WTC11 (cell line): ENCODE measurements around the gene ARHGAP25. TPM values are rescaled to one million over a fixed set of nuclear protein-coding genes. Genes with fewer than 3 reads are reported as not detected.

Experiments
- ATAC-seq: fragments of 200-7000 bp; cut with Tn5 transposase; 2 replicates; pipeline ENCODE4 v1.10.0; 2021; ENCODE audit warnings: mild to moderate bottlenecking, moderate library complexity
- CTCF ChIA-PET: fragments of 300-600 bp; sonication (Branson Sonifier 250); formaldehyde crosslinking; loops from one replicate; lab custom pipeline; 2021; ENCODE audit warnings: antibody characterized with exemption; lab: Charles Lee
- POLR2A ChIA-PET: fragments of 350-600 bp; sonication (Branson Sonifier 250); formaldehyde crosslinking; loops from one replicate; lab custom pipeline; 2021; ENCODE audit warnings: antibody characterized with exemption; lab: Charles Lee
- DNase-seq: peaks from one replicate; pipeline ENCODE4 v3.0.0; 2021; ENCODE audit warnings: low spot score
- H3K27ac Mint-ChIP-seq: 2 replicates; pipeline ENCODE4 v1.8.0; 2021; ENCODE audit warnings: mixed read lengths
- H3K27me3 Mint-ChIP-seq: 2 replicates; pipeline ENCODE4 v1.8.0; 2021; ENCODE audit warnings: low read depth, mild to moderate bottlenecking, moderate library complexity, mixed read lengths
- H3K36me3 Mint-ChIP-seq: 2 replicates; pipeline ENCODE4 v1.8.0; 2021; ENCODE audit warnings: mixed read lengths
- H3K4me1 Mint-ChIP-seq: 2 replicates; pipeline ENCODE4 v1.8.0; 2022; ENCODE audit warnings: mixed read lengths
- H3K4me3 Mint-ChIP-seq: 2 replicates; pipeline ENCODE4 v1.8.0; 2021; ENCODE audit warnings: mild to moderate bottlenecking, moderate library complexity, mixed read lengths
- H3K9me3 Mint-ChIP-seq: 2 replicates; pipeline ENCODE4 v1.8.0; 2021; ENCODE audit warnings: mixed read lengths
- CREB1 ChIP-seq: sonication (generic); formaldehyde crosslinking; IDR thresholded peaks from 2 replicates; pipeline ENCODE4 v1.8.0; 2023; ENCODE audit warnings: mild to moderate bottlenecking, missing genetic modification reagents
- E2F4 ChIP-seq: sonication (generic); formaldehyde crosslinking; IDR thresholded peaks from 2 replicates; pipeline ENCODE4 v1.8.1; 2022; ENCODE audit warnings: low read depth, mild to moderate bottlenecking, moderate library complexity, missing genetic modification reagents, borderline replicate concordance
- ELF4 ChIP-seq: sonication (generic); formaldehyde crosslinking; IDR thresholded peaks from 2 replicates; pipeline ENCODE4 v1.8.1; 2022; ENCODE audit warnings: low read depth, mild to moderate bottlenecking, moderate library complexity, missing genetic modification reagents
- GTF2I ChIP-seq: fragments of 250-450 bp; sonication (Bioruptor Pico); conservative IDR thresholded peaks from 2 replicates; pipeline ENCODE4 v1.4.0; 2021; ENCODE audit warnings: mild to moderate bottlenecking
- JUN ChIP-seq: sonication (generic); formaldehyde crosslinking; IDR thresholded peaks from 2 replicates; pipeline ENCODE4 v1.8.0; 2023; ENCODE audit warnings: mild to moderate bottlenecking, missing genetic modification reagents
- RORB ChIP-seq: fragments of 250-450 bp; sonication (Bioruptor Pico); IDR thresholded peaks from 2 replicates; pipeline ENCODE4 v1.9.0; 2021; ENCODE audit warnings: mild to moderate bottlenecking
- SP1 ChIP-seq: sonication (generic); formaldehyde crosslinking; conservative IDR thresholded peaks from 2 replicates; pipeline ENCODE4 v1.8.1; 2022; ENCODE audit warnings: missing genetic modification reagents
- STAT6 ChIP-seq: sonication (generic); formaldehyde crosslinking; conservative IDR thresholded peaks from 2 replicates; pipeline ENCODE4 v1.8.1; 2023; ENCODE audit warnings: mild to moderate bottlenecking, low read depth, missing genetic modification reagents, moderate library complexity
- TCF7 ChIP-seq: sonication (generic); formaldehyde crosslinking; IDR thresholded peaks from 2 replicates; pipeline ENCODE4 v1.8.0; 2022; ENCODE audit warnings: mild to moderate bottlenecking, low read depth, missing genetic modification reagents, moderate library complexity
- TP53 ChIP-seq: sonication (generic); formaldehyde crosslinking; IDR thresholded peaks from 2 replicates; pipeline ENCODE4 v1.8.1; 2023; ENCODE audit warnings: mild to moderate bottlenecking, missing genetic modification reagents
- ZNF219 ChIP-seq: sonication (generic); formaldehyde crosslinking; IDR thresholded peaks from 2 replicates; pipeline ENCODE4 v1.8.0; 2023; ENCODE audit warnings: missing genetic modification reagents, mild to moderate bottlenecking, borderline replicate concordance
- total RNA-seq: library from RNA; stranded (reverse); gene quantifications from 3 replicates; pipeline ENCODE4 v1.2.3, GENCODE V29; 2021
- TF ChIP-seq, protein P1 (sequence below): sonication (generic); formaldehyde crosslinking; IDR thresholded peaks from 2 replicates; pipeline ENCODE4 v1.8.1; 2023; ENCODE audit warnings: mild to moderate bottlenecking, moderate library complexity, missing genetic modification reagents
- TF ChIP-seq, protein P2 (sequence below): sonication (generic); formaldehyde crosslinking; IDR thresholded peaks from 2 replicates; pipeline ENCODE4 v1.8.1; 2022; ENCODE audit warnings: low read depth, missing genetic modification reagents, borderline replicate concordance
- TF ChIP-seq, protein P3 (sequence below): sonication (generic); formaldehyde crosslinking; IDR thresholded peaks from 2 replicates; pipeline ENCODE4 v1.8.0; 2023; ENCODE audit warnings: mild to moderate bottlenecking, missing genetic modification reagents
- TF ChIP-seq, protein P4 (sequence below): sonication (generic); formaldehyde crosslinking; IDR thresholded peaks from 2 replicates; pipeline ENCODE4 v1.8.1; 2022; ENCODE audit warnings: mild to moderate bottlenecking, missing genetic modification reagents, moderate library complexity, borderline replicate concordance

Gene ARHGAP25
- total RNA-seq, 1 experiment from 2014 or later = 2.9 TPM

DNA sequence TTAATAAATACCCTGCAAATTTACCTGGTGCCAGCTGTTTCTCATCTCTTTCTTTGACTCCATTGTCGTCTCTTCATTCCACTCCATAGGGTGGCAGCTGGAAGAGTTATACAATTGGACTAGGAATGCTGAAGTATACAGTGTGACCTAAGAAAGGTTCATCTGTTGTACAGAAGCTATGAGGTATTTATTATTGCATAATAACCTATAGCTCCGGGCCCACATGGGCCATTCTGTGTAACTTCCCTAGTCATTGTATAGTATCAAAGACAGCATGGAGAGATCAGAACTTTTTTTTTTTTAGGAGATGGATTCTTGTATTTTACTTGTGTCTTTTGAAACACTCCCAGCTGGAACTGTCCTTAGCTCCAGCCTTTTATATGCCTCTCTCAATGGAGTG lies 110.4 kb downstream of the ARHGAP25 start (continued):
- no peak for TF ChIP-seq STAT6 (CRISPR knock-in tag)
- TF ChIP-seq, protein P1, sequence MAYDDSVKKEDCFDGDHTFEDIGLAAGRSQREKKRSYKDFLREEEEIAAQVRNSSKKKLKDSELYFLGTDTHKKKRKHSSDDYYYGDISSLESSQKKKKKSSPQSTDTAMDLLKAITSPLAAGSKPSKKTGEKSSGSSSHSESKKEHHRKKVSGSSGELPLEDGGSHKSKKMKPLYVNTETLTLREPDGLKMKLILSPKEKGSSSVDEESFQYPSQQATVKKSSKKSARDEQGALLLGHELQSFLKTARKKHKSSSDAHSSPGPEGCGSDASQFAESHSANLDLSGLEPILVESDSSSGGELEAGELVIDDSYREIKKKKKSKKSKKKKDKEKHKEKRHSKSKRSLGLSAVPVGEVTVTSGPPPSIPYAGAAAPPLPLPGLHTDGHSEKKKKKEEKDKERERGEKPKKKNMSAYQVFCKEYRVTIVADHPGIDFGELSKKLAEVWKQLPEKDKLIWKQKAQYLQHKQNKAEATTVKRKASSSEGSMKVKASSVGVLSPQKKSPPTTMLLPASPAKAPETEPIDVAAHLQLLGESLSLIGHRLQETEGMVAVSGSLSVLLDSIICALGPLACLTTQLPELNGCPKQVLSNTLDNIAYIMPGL (CRISPR knock-in tag) = no peak
- no peak for TF ChIP-seq SP1 (CRISPR knock-in tag)

GRCh38 chr2:68846091-68846490 lies 111.5 kb downstream of the ARHGAP25 start:
- peaks cover 5% of the 10 kb centered on the region; the same call in 1 of the 2 replicates for H3K4me1 Mint-ChIP-seq
- no peak for TF ChIP-seq ZNF219 (CRISPR knock-in tag)
- TF ChIP-seq GTF2I = no peak
- TF ChIP-seq, protein P2, sequence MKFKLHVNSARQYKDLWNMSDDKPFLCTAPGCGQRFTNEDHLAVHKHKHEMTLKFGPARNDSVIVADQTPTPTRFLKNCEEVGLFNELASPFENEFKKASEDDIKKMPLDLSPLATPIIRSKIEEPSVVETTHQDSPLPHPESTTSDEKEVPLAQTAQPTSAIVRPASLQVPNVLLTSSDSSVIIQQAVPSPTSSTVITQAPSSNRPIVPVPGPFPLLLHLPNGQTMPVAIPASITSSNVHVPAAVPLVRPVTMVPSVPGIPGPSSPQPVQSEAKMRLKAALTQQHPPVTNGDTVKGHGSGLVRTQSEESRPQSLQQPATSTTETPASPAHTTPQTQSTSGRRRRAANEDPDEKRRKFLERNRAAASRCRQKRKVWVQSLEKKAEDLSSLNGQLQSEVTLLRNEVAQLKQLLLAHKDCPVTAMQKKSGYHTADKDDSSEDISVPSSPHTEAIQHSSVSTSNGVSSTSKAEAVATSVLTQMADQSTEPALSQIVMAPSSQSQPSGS (CRISPR knock-in tag) = no peak
- TF ChIP-seq, protein P3, sequence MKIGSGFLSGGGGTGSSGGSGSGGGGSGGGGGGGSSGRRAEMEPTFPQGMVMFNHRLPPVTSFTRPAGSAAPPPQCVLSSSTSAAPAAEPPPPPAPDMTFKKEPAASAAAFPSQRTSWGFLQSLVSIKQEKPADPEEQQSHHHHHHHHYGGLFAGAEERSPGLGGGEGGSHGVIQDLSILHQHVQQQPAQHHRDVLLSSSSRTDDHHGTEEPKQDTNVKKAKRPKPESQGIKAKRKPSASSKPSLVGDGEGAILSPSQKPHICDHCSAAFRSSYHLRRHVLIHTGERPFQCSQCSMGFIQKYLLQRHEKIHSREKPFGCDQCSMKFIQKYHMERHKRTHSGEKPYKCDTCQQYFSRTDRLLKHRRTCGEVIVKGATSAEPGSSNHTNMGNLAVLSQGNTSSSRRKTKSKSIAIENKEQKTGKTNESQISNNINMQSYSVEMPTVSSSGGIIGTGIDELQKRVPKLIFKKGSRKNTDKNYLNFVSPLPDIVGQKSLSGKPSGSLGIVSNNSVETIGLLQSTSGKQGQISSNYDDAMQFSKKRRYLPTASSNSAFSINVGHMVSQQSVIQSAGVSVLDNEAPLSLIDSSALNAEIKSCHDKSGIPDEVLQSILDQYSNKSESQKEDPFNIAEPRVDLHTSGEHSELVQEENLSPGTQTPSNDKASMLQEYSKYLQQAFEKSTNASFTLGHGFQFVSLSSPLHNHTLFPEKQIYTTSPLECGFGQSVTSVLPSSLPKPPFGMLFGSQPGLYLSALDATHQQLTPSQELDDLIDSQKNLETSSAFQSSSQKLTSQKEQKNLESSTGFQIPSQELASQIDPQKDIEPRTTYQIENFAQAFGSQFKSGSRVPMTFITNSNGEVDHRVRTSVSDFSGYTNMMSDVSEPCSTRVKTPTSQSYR (CRISPR knock-in tag) = no peak
- TF ChIP-seq TP53 (CRISPR knock-in tag) = no peak
- TF ChIP-seq RORB (CRISPR knock-in tag) = no peak
- TF ChIP-seq, protein P1 (CRISPR knock-in tag) = no peak
- TF ChIP-seq JUN (CRISPR knock-in tag) = no peak
- no peak for TF ChIP-seq CREB1 (CRISPR knock-in tag)
- no peak for TF ChIP-seq TCF7
- no peak for TF ChIP-seq E2F4 (CRISPR knock-in tag)
- TF ChIP-seq, protein P4, sequence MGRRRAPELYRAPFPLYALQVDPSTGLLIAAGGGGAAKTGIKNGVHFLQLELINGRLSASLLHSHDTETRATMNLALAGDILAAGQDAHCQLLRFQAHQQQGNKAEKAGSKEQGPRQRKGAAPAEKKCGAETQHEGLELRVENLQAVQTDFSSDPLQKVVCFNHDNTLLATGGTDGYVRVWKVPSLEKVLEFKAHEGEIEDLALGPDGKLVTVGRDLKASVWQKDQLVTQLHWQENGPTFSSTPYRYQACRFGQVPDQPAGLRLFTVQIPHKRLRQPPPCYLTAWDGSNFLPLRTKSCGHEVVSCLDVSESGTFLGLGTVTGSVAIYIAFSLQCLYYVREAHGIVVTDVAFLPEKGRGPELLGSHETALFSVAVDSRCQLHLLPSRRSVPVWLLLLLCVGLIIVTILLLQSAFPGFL = no peak
- TF ChIP-seq ELF4 (CRISPR knock-in tag) = no peak
- H3K4me3 Mint-ChIP-seq = no peak overlapping the region
- no peaks in the 10 kb centered on the region for H3K36me3 Mint-ChIP-seq
- H3K27ac Mint-ChIP-seq = no peak overlapping the region
- POLR2A ChIA-PET = no interaction called here
- CTCF ChIA-PET = interaction anchor here (0.8 kb wide), 1 partner anchor 97 kb away, joined by 3 read pairs; no protein-coding TSS in a partner anchor
- ATAC-seq (no peak), DNase-seq (no peak)
- peaks cover 4% of the 10 kb centered on the region; the same call in 1 of the 2 replicates for H3K9me3 Mint-ChIP-seq
- H3K27me3 Mint-ChIP-seq = no peaks in the 10 kb centered on the region
